ENCODE measurements around the gene FAM131B. TPM values are rescaled to one million over a fixed set of nuclear protein-coding genes. Genes with fewer than 3 reads are reported as not detected.

The FAM131B gene
- total RNA-seq, 4 donors from 2014 or later, result 0.27 to 1.4 (median 0.42) TPM; not detected in 1

GRCh38 chr7:143391462-143392404 lies 29.2 kb upstream of the FAM131B start:
- TF ChIP-seq POLR2A (IDR thresholded peaks at IDR 0.05), result no peak
- no peak for TF ChIP-seq CTCF (IDR thresholded peaks at IDR 0.05)
- DNase-seq (ENCODE audit: low spot score in 2 of 2), result peak in 1 of 2 donors; percentile 93
- H3K4me3 ChIP-seq (ENCODE audit: low read depth, poor library complexity, severe bottlenecking), result no peak overlapping the region
- intact Hi-C loops (cut with DNase I; ENCODE audit: low total_unique reads), result no loop called here
- WGBS, 2 donors, result 56 to 61% methylated on average over 20 to 23 of the region's 24 CpGs

GRCh38 chr7:143390773-143391317 lies 28.3 kb upstream of the FAM131B start:
- intact Hi-C loops (cut with DNase I; ENCODE audit: low total_unique reads), result no loop called here
- 79 to 92% methylated on average over 9 of the region's 9 CpGs for WGBS, 2 donors
- no peak overlapping the region for H3K4me3 ChIP-seq (ENCODE audit: low read depth, poor library complexity, severe bottlenecking)
- TF ChIP-seq CTCF (IDR thresholded peaks at IDR 0.05) (no peak), POLR2A (IDR thresholded peaks at IDR 0.05) (no peak)
- peak in 1 of 2 donors; percentile 84 for DNase-seq (ENCODE audit: low spot score in 2 of 2)

DNA sequence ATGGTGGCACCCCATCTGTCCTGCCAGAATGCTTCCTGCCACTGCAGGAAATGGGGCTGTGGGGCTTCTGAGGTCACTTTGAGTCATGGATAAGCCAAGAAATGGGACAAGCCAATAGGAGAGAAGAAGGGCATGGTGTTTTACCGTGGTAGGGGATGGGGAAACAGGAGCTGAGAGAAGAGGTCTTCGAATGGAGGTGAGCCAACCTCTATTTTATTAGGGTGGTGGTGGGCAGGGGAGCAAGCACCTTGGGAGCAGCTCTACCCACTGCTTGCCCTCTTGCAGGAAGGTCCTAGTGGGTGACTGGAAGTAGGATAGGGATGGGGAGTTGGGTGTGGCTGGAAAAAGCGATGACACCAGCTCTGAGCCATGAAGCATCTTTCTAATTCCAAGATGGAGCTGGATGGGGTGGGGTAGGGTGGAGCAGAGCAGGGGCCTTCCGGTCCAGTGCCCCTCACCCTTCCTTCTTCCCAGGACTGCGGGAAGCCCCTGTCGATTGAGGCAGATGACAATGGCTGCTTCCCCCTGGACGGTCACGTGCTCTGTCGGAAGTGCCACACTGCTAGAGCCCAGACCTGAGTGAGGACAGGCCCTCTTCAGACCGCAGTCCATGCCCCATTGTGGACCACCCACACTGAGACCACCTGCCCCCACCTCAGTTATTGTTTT lies 27.7 kb upstream of the FAM131B start:
- 82 to 87% methylated on average over 10 of the region's 10 CpGs for WGBS, 2 donors
- intact Hi-C loops (cut with DNase I; ENCODE audit: low total_unique reads), result no loop called here
- H3K4me3 ChIP-seq (ENCODE audit: low read depth, poor library complexity, severe bottlenecking), result no peak overlapping the region
- DNase-seq (ENCODE audit: low spot score in 2 of 2), result peak in 1 of 2 donors; percentile 74
- TF ChIP-seq POLR2A (IDR thresholded peaks at IDR 0.05) (no peak), CTCF (IDR thresholded peaks at IDR 0.05) (no peak)

GRCh38 chr7:143389316-143390103 lies 27.0 kb upstream of the FAM131B start:
- 86 to 87% methylated on average over 14 to 15 of the region's 15 CpGs for WGBS, 2 donors
- TF ChIP-seq CTCF (IDR thresholded peaks at IDR 0.05), result no peak
- TF ChIP-seq POLR2A (IDR thresholded peaks at IDR 0.05), result no peak
- peak in 1 of 2 donors; percentile 82 for DNase-seq (ENCODE audit: low spot score in 2 of 2)
- H3K4me3 ChIP-seq (ENCODE audit: low read depth, poor library complexity, severe bottlenecking), result no peak overlapping the region
- intact Hi-C loops (cut with DNase I; ENCODE audit: low total_unique reads), result no loop called here

DNA sequence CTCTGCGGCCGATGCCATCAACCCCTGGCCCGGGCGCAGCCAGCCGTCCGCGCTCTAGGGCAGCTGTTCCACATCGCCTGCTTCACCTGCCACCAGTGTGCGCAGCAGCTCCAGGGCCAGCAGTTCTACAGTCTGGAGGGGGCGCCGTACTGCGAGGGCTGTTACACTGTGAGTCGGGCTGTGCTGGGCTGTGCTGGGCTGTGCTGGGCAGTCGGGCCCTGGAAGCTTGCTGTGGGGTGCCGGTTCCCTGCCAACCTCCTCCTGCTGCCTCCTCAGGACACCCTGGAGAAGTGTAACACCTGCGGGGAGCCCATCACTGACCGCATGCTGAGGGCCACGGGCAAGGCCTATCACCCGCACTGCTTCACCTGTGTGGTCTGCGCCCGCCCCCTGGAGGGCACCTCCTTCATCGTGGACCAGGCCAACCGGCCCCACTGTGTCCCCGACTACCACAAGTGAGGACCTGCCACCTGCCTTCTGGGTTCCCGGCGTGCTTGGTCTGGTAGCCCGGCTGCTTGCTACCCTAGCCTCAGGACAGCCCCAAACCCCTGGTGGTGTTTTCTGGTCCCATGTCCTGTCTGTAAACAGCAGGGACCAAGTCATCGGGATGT lies 26.1 kb upstream of the FAM131B start:
- WGBS, 2 donors, result 93 to 95% methylated on average over 18 to 28 of the region's 28 CpGs
- peak in 1 of 2 donors; percentile 85 for DNase-seq (ENCODE audit: low spot score in 2 of 2)
- intact Hi-C loops (cut with DNase I; ENCODE audit: low total_unique reads), result no loop called here
- no peak for TF ChIP-seq CTCF (IDR thresholded peaks at IDR 0.05)
- no peak for TF ChIP-seq POLR2A (IDR thresholded peaks at IDR 0.05)
- no peak overlapping the region for H3K4me3 ChIP-seq (ENCODE audit: low read depth, poor library complexity, severe bottlenecking)

All from lower leg skin (tissue), 4 donors.